Superior temporal gyrus (tissue), 1 donor: ENCODE results near the gene CHCHD3.
"Not testable (repeated sequence)": the region's sequence is repeated elsewhere in the genome, so short reads cannot be mapped to it uniquely, and the experiment has no call there.

Experiments used
- DNase-seq: peaks from one replicate; pipeline ENCODE4 v3.0.0-alpha.2; 2016; ENCODE audit errors: extremely low spot score

Gene CHCHD3

GRCh38 chr7:133003052-133003910, 78.6 kb downstream of the CHCHD3 start:
- DNase-seq: peak; percentile 50

DNA sequence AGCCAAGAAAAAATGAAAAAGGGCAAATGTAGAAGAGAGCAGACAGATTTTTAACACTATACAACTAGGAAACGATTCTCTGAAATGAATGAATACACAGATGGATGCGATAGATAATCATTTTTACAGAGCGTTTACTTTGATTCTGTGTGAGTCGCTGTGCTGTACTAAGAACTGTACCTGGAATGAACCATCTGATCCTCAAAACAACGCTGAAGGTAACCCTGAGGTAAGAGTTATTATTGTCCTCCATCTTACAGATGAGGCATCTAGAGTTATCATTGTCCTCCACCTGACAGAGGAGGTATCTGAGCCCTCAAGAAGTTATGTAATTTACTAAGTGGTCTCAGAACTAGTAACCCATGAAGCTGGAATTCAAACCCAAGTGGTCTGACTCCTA, 80.2 kb downstream of the CHCHD3 start:
- no peak for DNase-seq

- no peak for DNase-seq
Measured at GRCh38 chr7:132999845-133000244, 82.0 kb downstream of the CHCHD3 start.

- DNase-seq: no peak
Measured at GRCh38 chr7:132998763-132999162, 83.1 kb downstream of the CHCHD3 start.

DNA sequence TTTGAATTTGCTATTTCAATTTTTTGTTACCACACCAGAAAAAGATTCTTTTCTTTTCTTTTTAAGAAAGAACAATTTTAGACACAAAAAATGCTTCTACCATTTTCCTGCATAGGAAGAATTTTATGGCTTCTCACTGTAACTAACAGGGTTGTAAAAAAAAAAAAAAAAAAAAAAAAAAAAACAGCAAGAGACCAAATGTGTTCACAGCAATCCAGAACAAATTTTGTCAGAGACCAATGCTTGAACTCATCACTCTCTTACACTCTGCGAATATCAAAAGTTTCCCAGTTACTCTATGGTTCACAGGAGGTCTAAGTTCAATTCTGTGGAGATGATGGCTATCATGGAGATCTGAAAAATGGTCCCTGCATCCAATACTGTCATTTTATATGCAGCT, 84.4 kb downstream of the CHCHD3 start:
- no peak for DNase-seq

- DNase-seq: no peak
Measured at GRCh38 chr7:132996581-132997242, 85.2 kb downstream of the CHCHD3 start.

DNA sequence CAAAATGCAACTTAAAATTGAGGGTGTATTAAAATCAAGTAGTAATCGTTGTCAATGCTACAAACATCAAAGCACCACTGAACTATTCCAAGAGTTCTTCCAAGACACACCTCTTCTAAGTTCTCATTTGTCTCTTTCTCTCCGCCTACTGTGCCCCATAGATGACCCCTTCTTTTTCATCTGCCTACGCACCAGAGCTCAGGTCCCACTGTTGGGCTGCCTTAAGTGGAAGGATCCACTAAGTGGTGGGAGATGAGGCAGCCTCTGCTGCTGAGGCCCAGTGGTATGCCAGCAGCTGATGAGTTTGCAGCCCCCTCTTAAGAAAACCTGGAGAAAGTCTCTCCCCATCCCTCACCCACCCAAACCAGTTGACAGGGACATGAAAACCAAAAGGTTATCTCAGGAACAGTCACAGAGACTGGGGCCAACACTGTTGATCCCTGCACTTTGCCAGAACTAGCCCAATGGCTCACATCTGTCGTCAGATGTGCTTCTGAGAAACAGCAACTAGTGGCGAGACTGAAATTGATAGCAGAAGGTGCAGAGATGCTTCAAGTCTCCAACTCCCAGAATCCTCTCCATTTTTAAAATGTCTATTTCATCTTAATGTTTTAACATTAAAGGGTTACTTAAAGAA, 88.4 kb downstream of the CHCHD3 start:
- DNase-seq: no peak

DNA sequence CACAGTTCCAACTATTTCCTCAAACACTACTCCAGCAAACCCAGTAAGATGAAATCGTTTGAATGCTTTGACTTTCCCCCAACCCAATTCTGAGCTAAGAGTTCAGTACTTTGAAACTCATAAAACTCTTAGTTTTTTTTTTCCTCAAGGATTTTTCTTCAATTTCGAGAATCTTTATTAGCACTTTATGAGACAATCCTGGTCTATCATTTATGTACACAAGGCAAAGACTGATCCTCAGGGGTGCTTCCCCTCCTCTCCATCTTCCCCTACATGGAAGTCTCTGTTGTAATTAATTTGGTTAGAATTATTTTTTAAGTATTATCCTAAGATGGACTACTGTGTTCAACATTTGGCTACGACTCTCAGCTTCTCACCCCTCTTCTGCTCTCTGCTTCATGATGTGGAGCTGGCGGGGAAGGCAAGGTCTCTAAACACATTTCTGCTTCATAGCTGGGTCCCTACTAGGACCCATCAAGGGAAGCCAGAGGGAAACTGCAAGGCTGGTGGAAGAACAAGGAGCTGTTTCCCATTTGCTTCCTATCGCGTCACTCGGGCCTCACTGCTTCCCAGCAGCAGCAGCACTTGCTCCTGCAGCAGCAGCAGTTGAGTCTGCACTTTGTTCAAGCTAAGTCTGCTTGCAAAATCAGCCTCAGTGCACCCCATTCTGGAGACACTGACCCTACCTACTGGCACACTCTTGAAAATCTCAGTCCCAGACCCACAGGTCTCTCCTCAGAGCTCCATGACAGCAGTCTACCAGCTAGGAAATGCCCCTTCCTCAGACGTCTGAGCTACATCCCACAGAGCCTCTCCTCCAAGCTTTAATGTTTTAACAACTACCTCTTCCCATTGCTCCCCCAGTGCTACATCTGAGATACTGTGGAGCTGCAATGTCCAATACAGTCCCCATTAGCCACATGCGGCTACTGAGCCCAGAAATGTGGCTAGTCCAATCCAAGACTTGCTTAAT, 90.0 kb downstream of the CHCHD3 start:
- DNase-seq: no peak

GRCh38 chr7:132988117-132988516, 93.8 kb downstream of the CHCHD3 start:
- DNase-seq: no peak

GRCh38 chr7:132980402-132980801, 101.5 kb downstream of the CHCHD3 start:
- no peak for DNase-seq

- no peak for DNase-seq
Measured at GRCh38 chr7:132979524-132979923, 102.4 kb downstream of the CHCHD3 start.

- DNase-seq: no peak
Measured at GRCh38 chr7:132977234-132977633, 104.7 kb downstream of the CHCHD3 start.

GRCh38 chr7:132972745-132973144, 109.1 kb downstream of the CHCHD3 start:
- DNase-seq: no peak

DNA sequence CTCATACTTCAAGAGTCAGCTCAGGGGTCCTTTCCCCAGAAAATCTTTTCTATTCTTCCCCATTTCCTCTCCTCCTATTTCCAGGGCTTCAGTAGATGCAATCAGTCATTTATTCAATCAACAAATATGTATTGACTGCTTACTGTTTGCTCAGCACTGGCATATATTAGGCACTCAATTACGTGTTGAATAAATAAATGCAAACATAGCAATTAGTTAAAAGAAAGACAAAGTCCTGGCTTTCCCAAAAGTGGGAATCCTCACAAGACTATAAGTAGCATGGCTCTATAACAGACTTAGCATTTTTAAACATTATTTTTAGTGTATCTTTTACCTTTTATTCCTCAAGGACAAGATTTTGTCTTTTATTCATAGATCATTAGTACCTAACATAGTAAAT, 111.6 kb downstream of the CHCHD3 start:
- no peak for DNase-seq

GRCh38 chr7:132969520-132969919, 112.4 kb downstream of the CHCHD3 start:
- no peak for DNase-seq

GRCh38 chr7:132967470-132967848, 114.4 kb downstream of the CHCHD3 start:
- not testable (repeated sequence) for DNase-seq

DNA sequence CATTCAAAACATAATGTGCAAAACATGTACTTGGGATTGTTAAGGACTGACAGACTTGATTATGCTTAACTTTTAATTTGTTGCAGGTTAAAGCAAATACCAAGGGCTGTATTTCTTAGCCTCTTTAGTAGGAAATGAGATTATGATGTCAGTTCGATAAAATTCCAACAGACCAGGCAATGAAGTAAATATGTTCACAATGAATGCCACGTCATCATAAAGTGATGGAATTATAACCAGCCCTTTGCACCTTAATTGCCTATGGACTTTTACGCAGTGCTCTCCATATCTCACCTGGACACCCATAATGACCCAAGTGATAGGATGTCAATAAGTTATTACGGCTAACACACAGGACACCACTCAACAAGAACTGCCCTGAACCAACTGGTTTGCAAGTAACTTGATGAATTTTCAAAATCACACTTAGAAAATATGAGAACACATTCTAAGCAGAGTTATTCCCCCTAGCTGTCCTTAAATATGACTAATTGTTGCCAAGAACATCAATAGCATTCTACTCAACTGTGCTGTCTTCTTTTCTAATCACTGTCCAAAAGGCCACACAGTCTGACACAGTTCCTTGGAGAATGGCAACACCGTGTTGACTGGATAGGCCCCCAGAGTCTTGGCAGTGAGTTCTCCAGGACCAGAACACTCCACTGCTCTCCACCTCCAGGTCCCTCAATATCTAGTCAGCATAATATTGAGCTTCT, 115.0 kb downstream of the CHCHD3 start:
- DNase-seq: no peak

DNA sequence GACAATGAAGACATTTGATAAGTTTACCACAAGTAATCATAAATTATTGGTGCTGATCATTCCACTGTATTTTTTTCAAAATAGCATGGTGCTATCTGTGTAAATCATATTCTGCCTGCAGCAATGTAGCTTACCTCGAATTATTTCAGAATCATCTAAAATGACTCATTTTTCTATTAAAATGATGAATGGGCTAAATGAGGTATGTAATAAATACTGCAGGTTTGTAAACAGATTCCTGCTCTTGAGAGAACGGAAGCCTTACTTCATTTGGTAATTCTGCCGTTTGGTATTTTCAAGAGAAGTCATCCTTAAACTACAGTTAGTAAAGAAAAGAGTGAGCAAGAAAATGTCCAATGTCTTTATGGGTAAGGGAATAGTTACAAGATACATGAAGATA, 115.9 kb downstream of the CHCHD3 start:
- no peak for DNase-seq

DNA sequence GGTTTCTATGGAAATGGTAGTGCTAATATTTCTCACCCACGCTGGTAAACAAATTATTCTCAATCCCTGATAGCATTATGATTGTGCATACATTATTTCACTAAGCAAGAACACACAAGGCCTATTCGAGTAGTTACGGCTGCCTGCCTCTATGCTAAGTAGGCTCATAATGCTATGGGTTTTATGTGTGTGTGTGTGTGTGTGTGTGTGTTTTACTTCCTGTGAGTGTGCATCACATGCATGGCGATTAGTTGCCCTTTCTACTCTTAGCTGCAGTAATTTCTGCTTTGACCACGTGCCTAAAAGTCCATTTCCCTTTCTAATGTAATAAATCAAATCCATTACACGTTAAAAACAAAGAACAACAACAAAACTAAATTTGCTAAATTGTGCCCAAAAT, 117.0 kb downstream of the CHCHD3 start:
- no peak for DNase-seq

- DNase-seq: no peak
Measured at GRCh38 chr7:132959891-132960290, 122.0 kb downstream of the CHCHD3 start.

GRCh38 chr7:132956556-132956955, 125.3 kb downstream of the CHCHD3 start:
- DNase-seq: no peak
